Endodermal cell (in vitro differentiated cells): ENCODE data around the gene LIMS1. TPM values are rescaled to one million over a fixed set of nuclear protein-coding genes. Genes with fewer than 3 reads are reported as not detected.

Source experiments
- DNase-seq: peaks from one replicate; pipeline ENCODE4 v3.0.0-alpha.2; 2017
- H3K27ac ChIP-seq: 2 replicates; pipeline ENCODE4 v1.5.1; 2013; ENCODE audit warnings: mild to moderate bottlenecking, low read depth, low read length, moderate library complexity
- H3K27me3 ChIP-seq: 2 replicates; pipeline ENCODE4 v1.6.1; 2013; ENCODE audit warnings: mild to moderate bottlenecking, low read length, moderate library complexity; ENCODE audit not compliant: insufficient read depth, control insufficient read depth, poor library complexity, severe bottlenecking
- H3K36me3 ChIP-seq: 2 replicates; pipeline ENCODE4 v1.7.0; 2013; ENCODE audit warnings: mild to moderate bottlenecking, low read length, moderate library complexity; ENCODE audit not compliant: control insufficient read depth, insufficient read depth
- H3K4me1 ChIP-seq: one replicate; pipeline ENCODE4 v1.7.0; 2013; ENCODE audit warnings: low read length; ENCODE audit not compliant: control insufficient read depth, insufficient read depth
- H3K4me3 ChIP-seq: 2 replicates; pipeline ENCODE4 v1.5.1; 2013; ENCODE audit warnings: mild to moderate bottlenecking, low read length, moderate library complexity
- H3K9ac ChIP-seq: 2 replicates; pipeline ENCODE4 v1.6.1; 2013; ENCODE audit warnings: mild to moderate bottlenecking, low read length, moderate library complexity; ENCODE audit not compliant: poor library complexity, severe bottlenecking; ENCODE audit errors: extremely low read depth
- H3K9me3 ChIP-seq: 2 replicates; pipeline ENCODE4 v1.6.1; 2013; ENCODE audit warnings: mild to moderate bottlenecking, low read length, moderate library complexity; ENCODE audit not compliant: control insufficient read depth
- H3K27ac Mint-ChIP-seq: 2 replicates; pipeline ENCODE4 v1.8.0; 2020; ENCODE audit warnings: mixed read lengths
- H3K27me3 Mint-ChIP-seq: 2 replicates; pipeline ENCODE4 v1.8.0; 2021; ENCODE audit warnings: mild to moderate bottlenecking, mixed read lengths; ENCODE audit not compliant: insufficient read depth
- H3K36me3 Mint-ChIP-seq: 2 replicates; pipeline ENCODE4 v1.8.0; 2020; ENCODE audit warnings: low read depth, mixed read lengths
- H3K4me1 Mint-ChIP-seq: 2 replicates; pipeline ENCODE4 v1.8.0; 2020; ENCODE audit warnings: mixed read lengths
- H3K4me3 Mint-ChIP-seq: 2 replicates; pipeline ENCODE4 v1.8.0; 2020; ENCODE audit warnings: mild to moderate bottlenecking, moderate library complexity, mixed read lengths
- H3K9me3 Mint-ChIP-seq: 2 replicates; pipeline ENCODE4 v1.8.0; 2020; ENCODE audit warnings: mild to moderate bottlenecking, mixed read lengths
- CTCF ChIP-seq: fragments of 200-600 bp; sonication (generic); conservative IDR thresholded peaks from 2 replicates; pipeline ENCODE4 v1.5.0; 2021; ENCODE audit warnings: antibody characterized with exemption, mild to moderate bottlenecking
- WGBS, 2 experiments: methylation state at CpG; one replicate each; pipeline versions ENCODE4 v1.1.5 to v1.1.7; 2013; ENCODE audit warnings: missing lambda C conversion rate in 2 of 2, mixed read lengths in 1 of 2; ENCODE audit not compliant: insufficient coverage in 1 of 2, insufficient read length in 1 of 2; 5-methylcytosine and 5-hydroxymethylcytosine counted together
- total RNA-seq, 2 donors: library from RNA; stranded (reverse); fragmentation: NEBNext Ultra II Directional in 1 of 2; extraction: Animal tissue kit (Norgen Biotek cat#: 25700) in 1 of 2; gene quantifications; 2 replicates in 1 of 2; 3 replicates in 1 of 2; pipeline ENCODE4 v1.2.1, GENCODE V29; 2021

The LIMS1 gene
- total RNA-seq, 2 donors from 2014 or later, result 45.9 to 46.6 TPM

GRCh38 chr2:108614659-108615058 lies 80.4 kb downstream of the LIMS1 start:
- Histone ChIP-seq H3K9me3 (no peaks in the 10 kb centered on the region), H3K4me3 (no peak overlapping the region), H3K9ac (no peak overlapping the region), H3K27ac (no peak overlapping the region), H3K4me1 (peaks cover 6% of the 10 kb centered on the region), H3K27me3 (no peaks in the 10 kb centered on the region), H3K36me3 (no peaks in the 10 kb centered on the region)
- no peak for DNase-seq
- Mint-ChIP-seq H3K27me3 (no peaks in the 10 kb centered on the region), H3K36me3 (no peaks in the 10 kb centered on the region), H3K4me1 (peaks cover 27% of the 10 kb centered on the region), H3K9me3 (no peaks in the 10 kb centered on the region), H3K4me3 (no peak overlapping the region), H3K27ac (no peak overlapping the region)
- no peak for TF ChIP-seq CTCF
- WGBS, 2 experiments, result 90 to 95% methylated on average over 2 to 4 of the region's 4 CpGs

- DNase-seq, result no peak
- no peaks in the 10 kb centered on the region for H3K9me3 Mint-ChIP-seq
- H3K4me3 Mint-ChIP-seq, result no peak overlapping the region
- Histone ChIP-seq H3K27ac (no peak overlapping the region), H3K4me3 (no peak overlapping the region), H3K36me3 (no peaks in the 10 kb centered on the region), H3K4me1 (peaks cover 10% of the 10 kb centered on the region), H3K27me3 (no peaks in the 10 kb centered on the region), H3K9ac (no peak overlapping the region), H3K9me3 (no peaks in the 10 kb centered on the region)
- H3K36me3 Mint-ChIP-seq, result no peaks in the 10 kb centered on the region
- WGBS, 2 experiments, result 71% methylated on average over 2 of the region's 2 CpGs; no CpG with 5 or more reads in 1 of the 2 experiments
- peaks cover 36% of the 10 kb centered on the region for H3K4me1 Mint-ChIP-seq
- no peak for TF ChIP-seq CTCF
- no peak overlapping the region for H3K27ac Mint-ChIP-seq
- H3K27me3 Mint-ChIP-seq, result no peaks in the 10 kb centered on the region
Observed at GRCh38 chr2:108615480-108616090, 81.3 kb downstream of the LIMS1 start.

GRCh38 chr2:108616318-108616717 lies 82.0 kb downstream of the LIMS1 start:
- Histone ChIP-seq H3K27ac (no peak overlapping the region), H3K9ac (no peak overlapping the region), H3K4me3 (no peak overlapping the region), H3K36me3 (no peaks in the 10 kb centered on the region), H3K4me1 (peaks cover 11% of the 10 kb centered on the region), H3K27me3 (no peaks in the 10 kb centered on the region), H3K9me3 (no peaks in the 10 kb centered on the region)
- Mint-ChIP-seq H3K4me3 (no peak overlapping the region), H3K27me3 (no peaks in the 10 kb centered on the region), H3K4me1 (peaks cover 39% of the 10 kb centered on the region), H3K27ac (peak overlapping the region; percentile 16), H3K9me3 (no peaks in the 10 kb centered on the region), H3K36me3 (no peaks in the 10 kb centered on the region)
- WGBS, 2 experiments, result 94 to 100% methylated on average over 2 to 5 of the region's 5 CpGs
- no peak for TF ChIP-seq CTCF
- DNase-seq, result no peak
